GM18867 (cell line): Measurements from ENCODE around the gene MFSD11.
"Not testable (repeated sequence)": the region's sequence is repeated elsewhere in the genome, so short reads cannot be mapped to it uniquely, and the experiment has no call there.

Experiments
- ATAC-seq: cut with Tn5 transposase; IDR thresholded peaks from one replicate; pipeline ENCODE4 v1.9.1; 2021; ENCODE audit warnings: mild to moderate bottlenecking, moderate library complexity; ENCODE audit not compliant: unreplicated experiment

Gene MFSD11

GRCh38 chr17:76745785-76746184, 7.9 kb downstream of the MFSD11 start:
- not testable (repeated sequence) for ATAC-seq

GRCh38 chr17:76747716-76748363, 9.9 kb downstream of the MFSD11 start:
- ATAC-seq = no peak

GRCh38 chr17:76748657-76749056, 10.7 kb downstream of the MFSD11 start:
- no peak for ATAC-seq

- no peak for ATAC-seq
These were observed 13.6 kb downstream of the MFSD11 start for GRCh38 chr17:76751416-76751993.

- no peak for ATAC-seq
These were observed 14.1 kb downstream of the MFSD11 start for GRCh38 chr17:76752006-76752405.

GRCh38 chr17:76753061-76753961, 15.4 kb downstream of the MFSD11 start:
- ATAC-seq = no peak

- no peak for ATAC-seq
These were observed 17.4 kb downstream of the MFSD11 start for GRCh38 chr17:76755285-76755684.

- ATAC-seq = no peak
These were observed 19.3 kb downstream of the MFSD11 start for GRCh38 chr17:76757256-76757655.

GRCh38 chr17:76758570-76758969, 20.7 kb downstream of the MFSD11 start:
- ATAC-seq = no peak

- ATAC-seq = no peak
These were observed 35.1 kb downstream of the MFSD11 start for GRCh38 chr17:76772842-76773525.

- ATAC-seq = no peak
These were observed 37.2 kb downstream of the MFSD11 start for GRCh38 chr17:76775021-76775600.

GRCh38 chr17:76781056-76781982, 43.4 kb downstream of the MFSD11 start:
- ATAC-seq = no peak

GRCh38 chr17:76783146-76783545, 45.2 kb downstream of the MFSD11 start:
- no peak for ATAC-seq

GRCh38 chr17:76784926-76785325, 47.0 kb downstream of the MFSD11 start:
- ATAC-seq = no peak

- not testable (repeated sequence) for ATAC-seq
These were observed 49.9 kb downstream of the MFSD11 start for GRCh38 chr17:76787866-76788265.

- no peak for ATAC-seq
These were observed 51.4 kb downstream of the MFSD11 start for GRCh38 chr17:76789235-76789788.

GRCh38 chr17:76791053-76791980, 53.4 kb downstream of the MFSD11 start:
- ATAC-seq = no peak

- ATAC-seq = no peak
These were observed 54.4 kb downstream of the MFSD11 start for GRCh38 chr17:76792348-76792747.
